Stimulated activated naive CD8-positive, alpha-beta T cell treated with anti-CD3 and anti-CD28 coated beads, Interleukin-15, Interleukin-2, amounts not matched to agents 100 U/mL and 50 U/mL, for 24 hours (primary cell): ENCODE results near the gene NAV2.

ENCODE experiments used
- ATAC-seq: fragments of 150-1000 bp; cut with Tn5 transposase; one replicate; pipeline ENCODE4 v1.10.0; 2021
- DNase-seq: peaks from one replicate; pipeline ENCODE4 v3.0.0; 2021

The NAV2 gene

DNA sequence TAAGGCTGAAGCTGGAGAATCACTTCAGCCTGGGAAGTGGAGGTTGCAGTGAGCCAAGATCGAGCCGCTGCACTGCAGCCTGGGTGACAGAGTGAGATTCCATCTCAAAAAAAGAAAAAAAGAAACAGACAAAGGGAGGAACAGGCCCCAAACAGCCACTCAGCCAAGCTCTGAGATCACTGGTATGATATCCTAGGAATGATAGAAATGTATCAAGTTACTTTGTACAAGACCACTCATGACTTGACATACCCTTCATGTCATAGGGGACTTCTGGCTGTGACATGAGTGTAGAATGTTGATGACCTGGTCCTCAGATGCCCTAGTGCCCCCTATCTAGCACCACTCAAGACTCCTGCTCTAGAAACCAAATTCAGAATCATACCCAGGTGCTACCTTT is 216.5 kb downstream of the NAV2 start:
- DNase-seq (no peak), ATAC-seq (no peak)

DNA sequence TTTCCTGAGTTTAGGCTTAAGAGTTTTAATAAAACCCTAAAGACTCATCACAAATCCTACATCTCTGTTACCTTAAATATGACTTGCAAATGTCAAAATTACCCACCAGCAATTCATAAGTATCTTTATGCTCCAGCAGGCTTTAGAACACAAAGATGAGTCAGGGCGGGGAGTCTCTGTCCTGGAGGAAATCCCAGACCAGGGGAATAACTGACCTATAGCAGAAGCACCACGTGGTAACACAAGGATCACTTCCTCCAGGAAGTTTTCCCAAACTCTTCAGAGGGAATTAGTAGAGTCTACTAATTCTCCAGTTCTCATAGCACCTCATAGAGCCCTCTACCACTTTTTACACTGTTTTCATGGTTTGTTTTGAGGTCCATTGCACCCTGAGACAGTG is 217.0 kb downstream of the NAV2 start:
- DNase-seq (no peak), ATAC-seq (no peak)

GRCh38 chr11:19931141-19931770 is 218.6 kb downstream of the NAV2 start:
- ATAC-seq, result no peak
- no peak for DNase-seq

GRCh38 chr11:19931771-19932369 is 219.2 kb downstream of the NAV2 start:
- ATAC-seq (no peak), DNase-seq (no peak)

DNA sequence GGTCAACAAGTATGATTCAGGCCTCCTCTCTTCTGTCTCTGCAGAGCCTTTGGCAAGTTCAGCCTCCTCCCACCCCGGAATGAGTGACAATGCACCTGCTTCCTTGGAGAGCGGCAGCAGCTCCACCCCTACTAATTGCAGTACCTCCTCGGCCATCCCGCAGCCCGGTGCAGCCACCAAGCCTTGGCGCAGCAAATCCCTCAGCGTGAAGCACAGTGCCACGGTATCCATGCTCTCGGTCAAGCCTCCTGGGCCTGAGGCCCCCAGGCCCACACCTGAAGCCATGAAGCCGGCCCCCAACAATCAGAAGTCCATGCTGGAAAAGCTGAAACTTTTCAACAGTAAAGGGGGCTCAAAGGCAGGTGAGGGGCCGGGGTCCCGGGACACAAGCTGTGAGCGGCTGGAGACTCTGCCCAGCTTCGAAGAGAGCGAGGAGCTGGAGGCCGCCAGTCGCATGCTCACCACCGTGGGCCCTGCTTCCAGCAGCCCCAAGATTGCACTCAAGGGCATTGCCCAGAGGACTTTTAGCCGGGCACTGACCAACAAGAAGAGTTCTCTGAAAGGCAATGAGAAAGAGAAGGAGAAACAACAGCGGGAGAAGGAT is 220.6 kb downstream of the NAV2 start:
- ATAC-seq, result no peak
- DNase-seq, result no peak

- ATAC-seq (no peak), DNase-seq (no peak)
These were observed 221.3 kb downstream of the NAV2 start for GRCh38 chr11:19933801-19934488.

- no peak for DNase-seq
- no peak for ATAC-seq
These were observed 222.2 kb downstream of the NAV2 start for GRCh38 chr11:19934828-19935259.

GRCh38 chr11:19935507-19935906 is 222.9 kb downstream of the NAV2 start:
- DNase-seq (no peak), ATAC-seq (no peak)

DNA sequence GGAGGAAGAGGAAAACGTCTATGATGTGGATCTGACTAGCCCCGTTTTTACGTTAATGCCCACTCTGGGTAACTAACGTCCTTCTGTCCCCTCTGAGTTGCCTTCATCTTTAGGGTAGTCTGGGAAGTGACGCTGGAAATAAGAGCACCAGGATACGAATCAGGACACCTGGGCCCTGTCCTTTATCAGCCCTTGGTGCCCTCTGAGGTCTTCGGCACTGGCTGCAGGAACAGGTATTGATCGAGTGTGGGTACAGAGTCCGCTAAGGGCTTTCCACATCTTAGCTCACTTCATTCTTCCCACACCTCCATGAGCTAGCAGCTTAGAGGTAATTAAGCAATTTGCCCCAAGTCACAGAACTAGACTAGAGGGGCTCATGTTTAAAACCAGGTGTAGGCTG is 223.8 kb downstream of the NAV2 start:
- DNase-seq, result no peak
- no peak for ATAC-seq

DNA sequence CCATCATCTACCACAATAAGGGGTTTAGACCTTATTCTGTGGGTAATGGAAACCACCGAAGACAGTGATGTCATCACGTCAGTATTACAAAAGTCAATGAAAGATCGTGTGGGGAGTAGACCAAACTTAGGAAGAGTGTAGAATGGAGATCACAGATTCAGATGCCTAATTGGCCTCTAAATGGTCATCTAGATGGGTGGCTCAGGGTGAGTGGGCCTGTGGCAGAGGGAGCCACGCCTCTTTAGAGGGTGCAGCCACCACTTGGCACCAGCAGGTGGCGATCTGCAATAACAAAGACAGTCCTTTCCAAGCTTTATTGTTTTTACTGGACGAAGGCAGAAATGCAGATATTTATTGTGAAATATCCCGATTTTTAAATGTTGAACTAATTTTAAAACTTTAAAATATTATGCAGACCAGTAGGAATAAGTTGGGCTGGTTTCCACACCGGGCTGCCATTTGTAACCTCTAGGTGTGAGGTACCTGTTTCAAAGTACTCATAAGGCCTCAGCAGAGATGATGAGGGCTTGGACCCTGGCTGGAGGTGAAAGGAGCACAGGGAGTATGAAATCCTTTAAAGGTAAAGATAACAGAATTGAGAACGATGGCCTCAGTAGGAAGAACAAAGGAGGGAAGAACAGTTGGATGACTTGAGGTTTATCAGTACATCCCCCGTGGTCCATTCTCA is 225.7 kb downstream of the NAV2 start:
- peak; percentile 58 for DNase-seq

GRCh38 chr11:19938866-19939265 is 226.2 kb downstream of the NAV2 start:
- DNase-seq, result no peak
- ATAC-seq, result no peak

More for the DNA sequence above, 225.7 kb downstream of the NAV2 start:
- ATAC-seq, result peak; percentile 16

DNA sequence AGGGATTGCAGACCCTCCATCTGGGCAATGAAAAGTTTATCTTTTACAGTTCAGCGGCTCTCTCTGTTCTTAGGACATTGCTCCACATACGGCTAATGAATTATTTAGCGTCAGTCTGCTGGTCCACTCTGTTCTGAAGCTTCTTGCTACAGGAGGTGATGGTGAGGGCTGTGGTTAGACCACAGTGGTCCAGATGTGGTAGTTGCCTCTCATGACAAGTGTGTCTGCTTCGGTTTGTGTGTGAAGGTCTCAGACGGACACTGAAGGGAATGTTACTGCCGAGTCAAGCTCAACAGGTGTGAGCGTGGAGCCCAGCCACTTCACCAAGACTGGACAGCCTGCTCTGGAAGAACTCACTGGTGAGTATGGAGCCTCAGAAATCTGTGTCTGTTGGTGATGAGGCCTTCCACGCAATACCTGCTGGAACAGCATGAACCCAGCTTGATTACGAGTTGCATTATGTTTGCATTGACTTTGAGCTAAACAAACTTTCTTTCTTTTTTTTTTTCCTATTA is 226.8 kb downstream of the NAV2 start:
- ATAC-seq (no peak), DNase-seq (no peak)

DNA sequence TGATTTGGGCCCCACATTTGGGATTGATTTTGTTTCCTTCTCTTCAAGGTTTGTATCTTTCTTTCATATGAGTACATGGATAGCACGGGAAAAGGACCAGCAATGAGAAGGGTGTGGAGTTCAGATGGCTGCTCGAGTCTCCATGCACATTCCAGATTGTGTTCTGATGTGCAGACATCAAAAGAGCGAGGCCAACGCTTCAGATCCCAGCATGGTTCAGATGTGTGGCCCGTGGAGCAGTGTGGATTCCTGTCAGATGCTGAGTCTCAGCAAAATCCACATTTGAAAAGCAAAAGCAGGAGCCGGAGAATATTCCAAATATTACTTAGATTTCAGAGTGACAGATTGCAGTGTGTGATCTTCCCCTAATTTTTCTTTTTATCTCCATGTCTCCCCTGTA is 228.2 kb downstream of the NAV2 start:
- ATAC-seq, result no peak
- DNase-seq, result no peak

DNA sequence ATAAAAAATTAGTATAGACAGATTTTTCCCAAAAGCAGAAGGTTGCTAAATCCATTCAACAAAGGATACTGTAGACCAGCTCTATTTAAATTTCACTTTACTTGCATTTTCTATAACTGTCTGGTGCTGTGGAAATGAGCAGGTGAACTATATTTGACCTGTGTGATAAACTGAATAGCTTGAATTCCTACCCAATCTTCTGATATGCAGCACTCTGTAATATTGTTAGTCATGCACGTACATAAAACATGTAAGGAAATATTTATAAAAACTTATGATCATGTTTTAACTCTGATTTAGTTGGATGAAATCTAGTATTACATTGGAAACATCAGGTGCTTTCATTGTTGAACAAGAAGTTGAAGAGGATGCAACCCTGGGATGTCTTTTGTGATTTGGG is 234.0 kb downstream of the NAV2 start:
- no peak for DNase-seq
- ATAC-seq, result no peak

DNA sequence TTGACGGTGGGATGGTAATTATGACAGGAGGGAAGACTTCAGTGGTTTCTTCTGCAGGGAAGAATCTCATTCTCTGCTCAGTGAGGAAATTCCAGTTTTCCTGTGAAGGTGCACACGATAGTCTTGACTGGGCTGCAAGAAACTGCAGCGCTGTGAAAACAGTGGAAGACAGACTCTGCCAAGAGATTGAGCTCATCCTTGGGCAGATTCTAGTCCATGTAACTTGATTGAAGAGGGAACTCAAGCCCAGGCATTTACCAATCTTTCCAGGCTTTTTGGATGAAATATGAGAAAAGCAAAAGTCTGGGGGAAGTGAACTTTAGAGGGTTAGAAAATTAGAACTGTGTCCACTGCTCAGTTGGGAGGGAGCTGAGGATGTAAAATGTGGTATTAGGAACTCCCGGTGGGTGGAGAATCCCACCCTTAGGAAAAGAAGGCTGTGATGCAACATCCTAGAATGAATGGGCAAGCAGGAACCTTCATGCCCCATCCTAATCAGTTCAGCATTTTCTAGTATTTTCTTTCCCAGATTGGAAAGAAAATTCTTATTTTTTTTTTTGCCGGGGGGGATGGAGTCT is 235.0 kb downstream of the NAV2 start:
- no peak for ATAC-seq
- no peak for DNase-seq

DNA sequence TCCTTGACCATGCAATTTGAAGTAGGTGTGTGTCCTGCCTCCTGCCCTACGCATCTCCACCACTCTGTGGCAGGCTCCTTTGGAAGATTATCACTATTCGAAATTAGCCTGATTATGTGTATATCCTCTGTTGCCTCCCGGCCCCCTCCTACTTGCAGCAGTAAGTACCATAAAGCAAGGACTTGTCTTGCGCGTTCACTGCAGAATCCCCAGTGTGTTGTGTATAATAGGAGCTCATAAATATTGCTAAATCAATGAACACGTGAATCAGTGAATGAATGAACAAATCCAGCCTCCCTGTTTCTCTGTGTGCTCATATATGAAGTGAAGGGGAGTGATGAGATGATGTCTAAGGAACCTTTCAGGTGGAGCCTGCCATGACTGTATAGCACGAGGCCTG is 237.0 kb downstream of the NAV2 start:
- ATAC-seq, result no peak
- DNase-seq, result no peak

DNA sequence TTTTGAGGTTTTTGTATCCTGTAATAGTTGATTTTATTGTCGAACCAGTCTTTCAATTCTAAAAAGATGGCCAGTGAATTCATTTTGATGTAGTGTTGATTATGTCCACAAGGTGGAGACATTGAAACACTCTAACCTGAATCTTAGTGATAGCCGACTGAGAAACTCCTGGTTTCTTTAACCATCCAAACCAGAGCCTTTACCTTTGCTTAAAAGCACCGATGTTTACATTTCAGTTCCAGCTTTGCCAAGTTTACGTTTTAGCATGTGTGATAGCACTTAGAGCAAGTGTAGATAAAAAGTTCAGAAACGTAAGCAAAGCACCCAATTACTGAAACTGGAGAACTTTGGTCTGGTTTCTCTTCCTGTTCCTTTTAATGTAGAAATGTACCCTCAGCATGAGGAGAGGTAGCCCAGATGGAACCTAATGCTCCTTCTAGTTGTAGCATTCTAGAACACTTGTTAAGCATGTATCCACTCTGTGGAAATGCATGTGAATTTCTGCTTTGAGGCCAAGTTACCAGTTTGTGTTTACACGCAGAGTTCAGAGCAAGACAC is 239.0 kb downstream of the NAV2 start:
- DNase-seq (no peak), ATAC-seq (no peak)

DNA sequence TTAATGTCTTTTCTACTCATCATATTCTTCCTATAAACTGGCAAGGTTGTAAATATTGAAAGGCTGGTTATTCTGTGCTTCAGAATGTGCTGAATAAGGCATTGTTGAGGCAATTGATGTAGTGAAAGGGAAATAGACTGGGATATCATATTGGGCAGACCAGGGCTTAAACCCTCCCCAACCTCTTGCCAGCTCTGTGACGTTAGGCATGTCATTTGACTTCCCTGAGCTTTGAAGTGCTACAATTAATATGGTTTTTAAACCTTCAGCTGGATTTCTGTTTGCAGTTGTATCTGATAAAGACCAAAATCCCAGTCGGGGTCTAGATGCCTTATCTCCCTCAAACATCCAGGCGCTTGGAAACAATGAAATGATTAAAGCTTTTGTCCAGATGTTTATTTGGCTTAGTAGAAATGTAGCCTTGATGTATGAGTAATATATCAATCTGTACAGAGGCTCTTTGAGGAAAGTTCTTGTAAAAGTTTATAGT is 239.5 kb downstream of the NAV2 start:
- ATAC-seq (no peak), DNase-seq (no peak)

DNA sequence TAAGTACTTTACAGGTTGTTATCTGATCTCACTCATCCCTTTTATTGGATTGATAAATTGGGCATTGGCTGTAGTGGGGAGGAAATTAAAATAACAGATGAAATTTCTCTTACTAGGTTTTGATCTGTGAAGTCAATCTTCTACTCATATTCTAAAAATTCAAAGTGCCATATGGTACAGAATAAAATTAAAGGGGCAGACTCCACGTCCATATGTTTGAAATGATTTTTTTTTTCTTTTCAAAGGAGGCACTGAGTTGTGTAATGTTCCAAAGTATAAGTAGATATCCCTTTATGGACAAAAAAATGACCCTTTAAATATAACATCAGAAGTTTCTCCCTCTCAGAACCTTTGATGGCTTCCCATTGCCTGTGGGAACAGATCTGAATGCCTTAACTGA is 240.3 kb downstream of the NAV2 start:
- DNase-seq (no peak), ATAC-seq (no peak)

- DNase-seq (no peak), ATAC-seq (no peak)
These were observed 240.7 kb downstream of the NAV2 start for GRCh38 chr11:19953336-19953735.

GRCh38 chr11:19953909-19954308 is 241.3 kb downstream of the NAV2 start:
- ATAC-seq (no peak), DNase-seq (no peak)

DNA sequence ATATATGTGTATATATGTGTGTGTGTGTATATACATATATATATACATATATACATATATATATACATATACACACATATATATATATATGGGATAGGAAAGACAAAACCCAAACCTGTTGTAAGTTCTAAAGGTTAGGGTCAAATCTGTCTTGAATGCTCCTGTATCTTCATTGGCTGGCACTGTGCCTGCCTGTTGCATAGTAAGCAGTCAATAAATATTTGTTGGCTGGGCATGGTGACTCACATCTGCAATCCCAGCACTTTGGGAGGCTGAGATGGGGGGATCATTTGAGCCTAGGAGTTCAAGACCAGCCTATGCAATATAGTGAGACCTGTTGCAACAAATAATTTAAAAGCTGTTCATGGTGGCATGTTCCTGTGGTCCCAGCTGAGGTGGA is 242.3 kb downstream of the NAV2 start:
- no peak for ATAC-seq
- DNase-seq, result no peak
